ENCODE measurements around the gene IMPACT. TPM values are rescaled to one million over a fixed set of nuclear protein-coding genes. Genes with fewer than 3 reads are reported as not detected.

The IMPACT gene
- polyA plus RNA-seq, 4 donors = 45.7 to 76.4 (median 62.4) TPM

DNA sequence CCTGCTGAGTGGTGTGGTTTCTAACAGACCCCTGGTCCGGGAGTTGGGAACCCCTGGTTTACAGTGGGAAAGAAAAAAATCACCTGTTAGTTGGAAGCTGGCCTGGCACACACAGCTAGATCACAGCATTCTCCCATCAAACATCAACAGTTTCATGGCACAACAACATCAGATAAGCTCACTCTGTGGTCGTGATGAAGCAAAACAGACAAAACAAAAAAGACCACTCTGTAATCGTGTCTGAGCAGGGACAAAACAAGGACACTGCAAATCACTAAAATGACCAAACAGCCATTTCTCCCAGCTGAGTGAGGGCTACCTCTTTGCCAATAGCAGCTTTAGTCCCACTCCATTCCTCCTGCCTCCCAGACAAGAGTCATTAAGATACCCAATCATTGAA lies 9.0 kb upstream of the IMPACT start:
- no peak for DNase-seq (ENCODE audit: low read depth in 4 of 4, low spot score in 2 of 4)

DNA sequence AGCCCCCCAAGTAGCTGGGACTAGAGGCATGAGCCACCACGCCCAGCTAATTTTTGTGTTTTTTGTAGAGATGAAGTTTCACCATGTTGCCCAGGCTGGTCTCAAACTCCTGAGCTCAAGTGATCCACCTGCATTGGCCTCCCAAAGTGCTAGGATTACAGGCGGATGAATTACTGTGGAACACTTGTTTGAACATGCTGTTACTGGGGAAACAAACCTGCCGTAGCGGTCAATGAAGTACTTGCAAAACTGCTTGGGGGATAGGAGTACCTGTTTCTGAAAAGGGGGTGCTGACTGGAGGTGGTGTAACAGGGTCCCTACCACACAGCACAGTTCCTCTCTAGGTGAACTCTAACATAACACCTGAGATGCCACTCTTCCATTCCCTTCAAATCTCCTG lies 5.9 kb upstream of the IMPACT start:
- DNase-seq (ENCODE audit: low read depth in 4 of 4, low spot score in 2 of 4) = no peak

DNA sequence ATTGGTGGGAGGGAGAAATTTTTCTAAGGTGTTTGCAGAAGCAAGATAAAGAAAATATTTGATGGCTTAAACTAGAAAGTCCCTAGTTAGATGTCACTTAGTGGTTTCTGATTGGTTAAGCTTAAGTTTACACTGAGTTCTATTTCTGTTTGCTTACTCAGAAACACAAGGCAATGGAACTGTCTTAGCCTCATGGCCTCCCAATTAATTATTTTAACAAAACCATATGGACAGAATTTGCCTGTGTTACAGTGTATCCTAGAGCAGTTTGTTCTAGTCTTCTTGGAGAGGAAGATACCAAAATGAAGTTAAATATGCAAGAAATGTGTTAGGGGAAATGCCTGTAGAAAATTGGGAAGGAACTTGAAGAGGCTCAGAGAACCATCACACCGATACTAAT lies 4.6 kb upstream of the IMPACT start:
- DNase-seq (ENCODE audit: low read depth in 4 of 4, low spot score in 2 of 4) = no peak

DNA sequence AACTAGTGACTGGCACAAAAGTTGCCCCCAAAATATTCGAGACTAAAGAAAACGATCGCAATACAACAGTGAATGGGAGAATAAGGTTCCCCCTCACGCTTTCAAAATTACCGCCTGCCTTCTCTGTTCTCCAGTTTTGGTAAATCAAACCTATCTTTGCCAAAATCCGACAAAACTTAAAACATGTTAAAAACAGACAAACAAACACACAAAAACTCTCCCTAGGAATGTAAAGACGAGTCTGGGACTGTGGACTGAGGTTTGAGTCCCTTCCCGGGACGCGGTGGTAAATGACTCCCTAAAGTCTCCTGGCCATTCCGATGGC lies 435 bp upstream of the IMPACT start:
- DNase-seq (ENCODE audit: low read depth in 4 of 4, low spot score in 2 of 4) = no peak

DNA sequence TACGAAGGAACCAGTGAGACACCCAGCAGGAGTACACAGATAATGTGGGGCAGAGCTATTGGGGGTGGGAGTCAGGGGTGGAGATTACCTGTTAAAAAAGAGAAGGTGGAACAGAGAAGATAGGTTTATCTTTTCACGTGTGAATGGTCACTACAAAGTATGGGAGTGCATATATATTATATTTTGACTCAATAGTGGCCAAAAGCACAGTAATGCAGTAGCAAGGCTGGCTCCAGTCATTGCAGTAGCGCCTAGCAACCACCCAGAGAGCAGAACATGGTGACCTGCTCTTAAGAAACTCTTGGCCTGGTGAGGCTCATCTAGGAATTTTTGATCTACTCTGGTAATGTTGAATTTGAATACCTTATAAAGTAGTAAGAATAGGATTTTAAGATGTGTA lies 1.0 kb downstream of the IMPACT start:
- DNase-seq (ENCODE audit: low read depth in 4 of 4, low spot score in 2 of 4) = no peak

DNA sequence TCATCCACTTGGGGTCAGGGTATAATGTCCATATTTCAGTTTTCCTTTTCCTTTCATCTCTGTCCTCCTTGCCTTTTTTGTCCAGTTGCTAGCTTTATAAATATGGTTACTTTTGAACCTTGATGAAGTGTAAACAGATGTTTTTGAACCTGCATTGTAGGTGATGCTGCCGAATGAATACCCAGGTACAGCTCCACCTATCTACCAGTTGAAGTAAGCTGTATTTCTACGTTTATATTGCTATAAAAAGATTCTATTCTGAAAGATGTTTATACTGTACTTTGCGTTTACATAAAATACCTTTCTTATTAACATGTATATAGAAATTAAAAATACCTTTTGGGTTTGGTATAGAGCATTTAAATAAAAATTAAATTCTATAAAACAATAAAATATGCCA lies 2.2 kb downstream of the IMPACT start:
- DNase-seq (ENCODE audit: low read depth in 4 of 4, low spot score in 2 of 4) = no peak

DNA sequence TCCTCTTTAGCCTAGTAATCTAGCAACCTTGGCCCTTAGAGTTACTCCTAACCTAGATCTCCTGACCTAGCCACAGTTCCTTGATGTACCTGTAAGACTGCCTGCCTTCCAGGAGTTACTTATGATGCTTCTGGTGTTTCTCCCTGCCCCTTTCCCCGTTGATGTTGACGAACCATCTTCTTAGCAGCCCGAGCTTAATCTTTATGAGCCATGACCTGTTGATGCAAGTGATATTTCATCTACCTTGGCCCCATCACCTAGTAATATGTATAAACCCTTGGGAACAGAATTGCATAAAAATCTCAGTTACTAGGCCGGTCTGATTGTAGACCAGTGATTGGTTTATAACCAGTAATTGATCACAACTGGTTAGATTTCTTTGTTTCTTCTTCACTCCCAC lies 2.7 kb downstream of the IMPACT start:
- no peak for DNase-seq (ENCODE audit: low read depth in 4 of 4, low spot score in 2 of 4)

DNA sequence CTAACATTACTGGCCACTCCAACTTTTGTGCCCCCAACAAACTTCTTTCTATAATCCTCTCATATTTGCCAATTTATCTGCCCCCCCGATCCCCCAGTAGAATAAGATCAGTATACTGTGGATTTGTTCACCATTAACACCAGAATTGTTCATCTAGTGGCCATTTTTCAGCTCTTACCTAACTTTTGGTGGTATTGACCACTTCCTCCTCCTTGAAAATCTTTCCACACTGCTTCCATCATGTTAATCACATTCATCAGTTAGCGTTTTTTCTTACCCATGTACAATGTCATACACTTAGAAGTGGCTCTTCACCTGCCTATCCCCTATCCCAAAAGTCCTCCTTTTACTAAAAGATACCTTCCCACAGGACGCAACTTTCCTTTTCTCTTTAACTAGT lies 6.1 kb downstream of the IMPACT start:
- DNase-seq (ENCODE audit: low read depth in 4 of 4, low spot score in 2 of 4) = no peak

DNA sequence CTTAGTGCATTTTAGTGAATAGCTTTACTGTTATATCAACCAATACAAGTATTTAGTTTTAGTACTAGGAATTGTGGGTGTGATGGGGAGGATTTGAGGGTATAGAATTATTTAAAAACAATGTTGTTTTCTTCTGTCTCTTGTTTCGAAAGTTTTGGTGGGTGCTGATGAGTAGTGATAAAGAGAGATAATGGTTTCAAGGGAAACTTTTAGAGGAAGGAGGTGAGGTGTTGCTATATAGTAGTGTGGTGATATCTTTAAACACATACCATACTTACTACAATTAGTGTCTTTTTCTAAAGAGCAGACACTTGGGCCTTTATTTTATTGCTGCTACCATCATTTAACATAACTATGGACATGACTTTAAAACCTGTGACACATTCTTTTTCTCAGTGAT lies 10.5 kb downstream of the IMPACT start:
- no peak for DNase-seq (ENCODE audit: low read depth in 4 of 4, low spot score in 2 of 4)

DNA sequence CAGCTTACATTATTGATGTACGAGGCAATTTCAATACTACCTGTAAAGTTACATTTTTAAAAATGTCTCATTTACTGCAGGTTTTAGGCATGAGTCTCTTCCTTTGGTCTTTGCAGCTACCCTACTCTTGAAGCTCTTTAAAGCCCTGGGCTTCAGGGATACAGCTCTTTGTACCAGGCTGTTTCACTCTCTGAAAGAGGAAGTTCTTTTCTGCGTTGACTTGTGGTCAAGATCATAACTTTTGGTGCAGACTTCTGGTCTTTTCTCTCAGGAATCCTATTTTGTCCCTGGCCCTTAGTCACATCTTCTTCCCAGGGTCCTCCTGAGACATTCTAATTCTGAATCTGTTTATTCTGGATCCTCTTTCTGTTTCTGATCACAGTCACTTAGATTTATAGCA lies 17.4 kb downstream of the IMPACT start:
- DNase-seq (ENCODE audit: low read depth in 4 of 4, low spot score in 2 of 4) = no peak

DNA sequence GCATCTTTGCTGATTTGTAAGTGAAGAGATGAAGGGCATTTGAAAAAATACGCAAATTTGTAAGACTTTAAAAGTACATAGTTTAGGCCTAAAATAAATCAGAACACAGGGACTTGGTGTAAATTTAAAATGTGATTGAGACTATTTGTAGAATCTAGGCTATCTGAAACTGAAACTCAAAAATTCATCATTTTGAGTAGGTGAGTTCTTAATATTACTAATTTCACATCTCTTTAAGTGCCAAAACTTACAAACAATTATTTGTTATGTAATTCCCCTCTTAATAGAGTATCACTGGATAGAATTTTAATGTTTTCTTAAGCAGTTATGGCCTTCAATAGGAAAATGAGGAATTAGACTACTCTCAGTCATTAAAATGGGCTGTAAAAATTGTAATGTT lies 20.0 kb downstream of the IMPACT start:
- no peak for DNase-seq (ENCODE audit: low read depth in 4 of 4, low spot score in 2 of 4)

DNA sequence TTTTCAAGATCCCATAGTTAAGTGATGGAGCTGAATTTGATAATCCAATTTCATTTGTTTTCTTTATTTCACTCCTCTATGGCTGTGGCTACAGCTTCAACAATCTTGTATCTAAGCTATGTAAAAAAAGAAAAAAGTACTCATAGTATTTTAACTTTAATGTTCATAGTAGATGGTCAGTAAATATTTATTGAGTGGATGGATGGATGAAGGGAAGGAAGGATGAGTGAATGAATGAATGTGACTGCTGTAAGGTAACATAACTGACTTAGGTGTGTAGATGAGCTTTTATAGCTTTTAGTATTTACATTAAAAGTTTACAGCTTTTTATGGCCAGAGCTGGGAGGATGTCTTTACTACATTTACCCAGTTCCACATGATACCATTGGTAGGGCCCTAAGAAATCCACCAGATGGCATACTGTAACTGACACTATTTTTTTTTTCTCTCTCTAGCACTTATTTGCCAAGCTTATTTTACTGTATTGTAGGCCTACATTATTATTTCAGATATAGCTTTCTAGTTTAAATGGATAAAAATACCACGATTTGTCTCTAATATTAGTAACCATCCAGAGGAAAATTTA lies 20.6 kb downstream of the IMPACT start:
- DNase-seq (ENCODE audit: low read depth in 4 of 4, low spot score in 2 of 4) = no peak

DNA sequence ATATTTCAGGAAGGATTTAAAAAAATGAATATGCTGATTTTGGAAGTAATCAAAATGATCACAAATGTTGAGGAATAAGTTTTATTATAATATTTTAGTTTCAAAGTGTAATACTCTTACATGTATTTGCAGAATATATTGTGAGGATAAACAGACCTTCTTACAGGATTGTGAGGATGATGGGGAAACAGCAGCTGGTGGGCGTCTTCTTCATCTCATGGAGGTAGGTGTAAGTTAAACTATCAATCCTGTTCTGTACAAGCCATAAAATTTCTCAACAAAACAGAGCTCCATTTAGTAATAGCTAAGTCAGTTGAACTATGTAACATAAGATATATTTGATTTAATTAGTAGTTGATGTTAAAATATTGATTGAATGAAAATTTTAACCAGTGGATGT lies 21.5 kb downstream of the IMPACT start:
- DNase-seq (ENCODE audit: low read depth in 4 of 4, low spot score in 2 of 4) = no peak

DNA sequence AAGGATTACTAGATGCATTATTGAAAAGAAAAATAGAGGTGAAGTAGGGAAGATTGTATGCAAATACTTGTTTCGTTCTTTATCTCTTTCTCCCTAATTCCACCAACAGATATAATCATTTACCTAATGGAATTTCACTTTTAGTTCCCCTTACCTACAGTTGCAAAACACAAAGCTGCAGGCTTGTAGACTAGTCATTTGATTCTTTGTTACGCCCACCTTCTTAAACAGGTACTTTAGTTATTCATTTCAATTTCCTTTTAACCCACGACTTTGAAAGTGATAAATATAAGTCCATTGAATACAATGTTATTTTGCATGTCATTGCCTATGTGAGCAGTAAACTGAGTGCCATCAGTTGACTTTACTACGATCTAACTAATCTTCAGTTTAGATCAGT lies 30.1 kb downstream of the IMPACT start:
- DNase-seq (ENCODE audit: low read depth in 4 of 4, low spot score in 2 of 4) = no peak

DNA sequence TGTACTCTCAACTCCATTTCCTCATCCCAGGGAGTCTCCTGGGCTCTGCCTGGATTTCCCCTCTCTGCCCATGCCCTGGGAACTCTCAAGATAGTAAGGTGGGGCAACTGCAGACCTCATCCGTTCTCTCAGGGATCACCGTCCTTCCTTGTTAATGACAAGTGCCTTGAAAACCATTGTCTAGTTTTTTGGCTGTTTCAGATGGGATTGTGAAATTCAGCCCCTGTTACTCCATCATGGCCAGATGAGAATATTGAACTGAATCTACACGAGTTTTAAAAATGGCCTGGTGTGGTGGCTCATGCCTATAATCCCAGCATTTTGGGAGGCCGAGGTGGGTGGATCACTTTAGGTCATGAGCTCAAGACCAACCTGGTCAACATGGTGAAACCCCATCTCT lies 33.3 kb downstream of the IMPACT start:
- DNase-seq (ENCODE audit: low read depth in 4 of 4, low spot score in 2 of 4) = no peak

DNA sequence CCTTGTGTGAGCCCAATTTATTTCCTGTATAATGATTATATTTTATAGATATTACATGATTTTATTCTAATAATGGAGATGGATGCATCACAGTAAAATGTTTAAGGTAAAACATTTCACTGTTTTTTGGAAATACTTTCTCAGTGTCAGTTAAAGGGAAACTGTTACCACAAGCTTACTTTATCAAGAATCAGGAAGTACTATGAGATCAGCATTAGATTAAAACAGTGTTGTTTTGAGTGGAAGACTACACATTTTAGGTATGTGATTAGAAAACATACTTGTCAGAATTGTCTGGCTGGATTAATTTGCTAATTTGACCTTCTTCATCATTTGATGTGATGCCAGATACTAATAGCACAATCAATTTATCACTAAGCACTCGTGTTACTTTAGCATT lies 33.9 kb downstream of the IMPACT start, which contains the start of gene HRH4:
HRH4 (plus strand) TSS at position 250 of the 400 bp plus-strand sequence; CDS start at position 342, 92 bp downstream.
- no peak for DNase-seq (ENCODE audit: low read depth in 4 of 4, low spot score in 2 of 4)

DNA sequence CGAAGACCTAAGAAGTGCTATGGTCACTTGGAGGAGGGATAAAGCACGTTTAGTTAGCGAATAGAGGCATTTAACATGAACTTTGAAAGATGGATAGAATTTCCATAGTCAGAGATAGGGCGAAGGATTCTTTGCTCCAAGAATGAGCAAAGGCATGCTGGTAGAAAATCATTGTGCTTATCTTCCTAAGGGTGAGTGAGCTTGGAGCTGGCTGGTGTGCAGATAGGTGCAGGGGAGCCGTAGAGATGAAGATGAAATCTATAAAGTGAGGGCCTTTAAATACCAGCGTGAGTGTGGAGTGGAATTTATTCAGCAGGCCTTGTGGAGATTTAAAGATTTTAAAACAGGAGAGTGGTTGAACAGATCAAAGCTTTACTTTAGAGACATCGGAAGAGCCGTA lies 35.5 kb downstream of the IMPACT start:
- DNase-seq (ENCODE audit: low read depth in 4 of 4, low spot score in 2 of 4) = no peak

DNA sequence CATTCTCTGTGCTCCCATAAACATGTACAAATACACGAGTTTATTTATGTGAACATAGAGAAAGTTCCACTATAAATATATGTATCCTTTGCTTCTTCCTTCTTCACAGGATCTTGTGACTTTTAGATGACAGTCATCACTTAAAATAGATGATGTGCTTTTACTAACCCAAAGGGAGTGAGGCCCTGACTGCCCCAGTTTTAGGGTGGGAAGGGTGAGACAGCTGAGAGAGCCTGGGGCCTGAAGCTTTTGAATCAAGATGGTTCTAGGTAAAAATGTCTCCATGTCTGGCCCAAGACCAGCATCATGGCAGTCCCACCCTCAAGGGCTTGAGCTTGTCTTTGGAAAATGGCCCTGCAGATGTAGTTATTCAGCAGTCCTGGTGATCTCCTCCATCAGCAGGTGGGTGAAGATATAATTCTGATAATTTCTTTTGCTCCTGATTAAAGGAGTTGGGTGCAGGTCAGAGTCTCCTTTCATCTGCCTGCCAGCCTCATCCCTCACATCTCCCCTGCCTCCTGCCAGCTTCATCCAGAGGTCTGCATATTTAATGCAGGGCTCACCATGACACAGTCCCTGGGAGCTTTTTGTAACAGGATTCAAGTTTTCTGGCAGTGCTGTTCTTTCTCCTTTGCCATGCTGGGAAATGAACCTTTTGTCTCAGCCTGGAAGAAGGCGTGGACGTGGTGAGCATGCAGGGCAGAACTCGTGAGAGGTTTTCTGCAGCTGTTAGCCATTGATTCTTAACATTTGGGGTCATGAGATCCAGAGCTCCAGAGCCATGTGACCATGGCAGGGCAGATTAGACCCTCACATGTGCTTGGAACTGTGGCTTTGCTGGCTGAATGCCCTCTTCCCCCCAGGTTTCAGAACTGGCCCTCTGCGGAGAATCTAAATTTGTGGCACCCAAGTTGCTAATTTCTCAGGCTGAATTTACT lies 36.6 kb downstream of the IMPACT start:
- DNase-seq (ENCODE audit: low read depth in 4 of 4, low spot score in 2 of 4) = no peak

DNA sequence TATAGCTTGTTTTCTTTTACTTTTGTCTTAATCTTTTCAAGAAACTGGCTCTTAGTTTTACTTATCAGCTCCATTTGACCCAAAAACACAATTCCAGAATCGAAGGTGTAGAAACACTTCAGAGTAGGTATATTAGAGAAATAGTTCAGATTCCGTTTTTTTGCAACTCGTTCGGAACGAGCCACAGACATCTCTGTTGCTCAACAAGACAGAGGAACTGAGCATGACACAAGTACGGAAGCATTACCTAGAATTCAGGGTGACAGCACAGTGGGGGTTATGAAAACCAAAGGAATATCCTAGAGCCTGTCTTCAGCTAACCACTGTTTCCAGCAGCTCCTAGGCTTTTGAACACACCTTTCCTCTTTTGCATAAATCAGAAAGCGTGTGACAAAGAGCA lies 39.0 kb downstream of the IMPACT start:
- DNase-seq (ENCODE audit: low read depth in 4 of 4, low spot score in 2 of 4) = no peak

DNA sequence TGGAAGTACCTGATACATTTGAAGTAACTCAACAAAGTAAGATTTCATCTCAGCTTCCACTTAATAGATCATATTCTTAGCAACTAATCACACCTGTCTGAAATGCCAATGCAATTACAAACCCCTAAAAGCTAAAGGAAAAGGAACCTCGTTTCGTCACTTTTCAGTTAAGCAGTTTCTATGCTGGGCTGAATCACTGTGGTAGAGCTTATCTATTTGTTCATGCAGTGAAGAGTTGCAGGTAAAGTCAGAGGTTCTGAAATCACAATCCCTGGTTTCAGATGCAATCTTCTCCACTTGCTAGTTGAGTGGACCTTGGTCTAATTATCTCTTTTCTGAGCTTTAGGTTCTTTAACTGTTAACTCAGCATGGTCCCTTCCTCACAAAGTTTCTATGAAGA lies 40.3 kb downstream of the IMPACT start:
- DNase-seq (ENCODE audit: low read depth in 4 of 4, low spot score in 2 of 4) = no peak

DNA sequence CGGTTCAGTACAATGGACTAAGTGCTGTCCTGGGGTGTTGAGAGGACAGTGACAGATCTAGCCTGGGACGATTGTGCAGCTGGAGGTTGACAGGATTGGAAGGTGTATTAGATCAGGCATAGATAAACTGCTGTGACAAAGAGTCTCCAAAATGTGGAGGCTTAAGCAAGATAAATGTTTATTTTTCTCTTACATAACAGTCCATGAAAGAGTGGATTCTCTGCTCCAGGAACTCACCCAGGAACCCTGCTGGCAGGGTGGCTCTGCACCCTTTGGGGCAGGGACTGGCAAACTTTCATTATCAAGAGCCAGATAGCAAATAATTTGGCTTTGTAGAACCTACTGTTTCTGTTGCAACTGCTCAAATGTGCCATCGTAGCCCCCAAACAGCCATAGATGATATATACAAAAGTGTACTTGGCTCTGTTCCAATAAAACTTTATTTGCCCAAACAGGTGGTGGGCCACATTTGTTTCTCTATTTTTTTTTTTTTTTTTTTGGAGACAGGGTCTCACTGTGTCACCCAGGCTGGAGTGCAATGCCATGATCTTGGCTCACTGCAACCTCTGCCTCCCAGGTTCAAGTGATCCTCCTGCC lies 43.6 kb downstream of the IMPACT start:
- DNase-seq (ENCODE audit: low read depth in 4 of 4, low spot score in 2 of 4) = no peak

DNA sequence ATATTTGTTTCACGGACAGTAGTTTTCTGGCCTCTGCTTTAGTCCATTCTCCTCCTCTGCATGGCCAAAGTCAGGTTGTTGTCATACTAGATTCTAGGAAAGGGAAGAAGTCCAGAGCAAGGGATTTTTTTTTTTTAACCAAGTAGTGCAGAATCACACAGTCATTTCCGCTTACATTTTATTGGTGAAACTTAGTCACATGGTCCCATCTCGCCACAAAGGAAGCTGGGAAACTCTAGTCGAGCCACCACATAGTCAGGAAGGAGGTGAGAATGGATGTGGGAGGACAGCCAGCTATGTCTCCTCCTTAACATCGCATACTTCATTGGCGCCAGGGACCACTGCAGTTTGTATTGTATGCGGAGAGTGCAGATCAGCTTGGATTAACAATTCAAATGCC lies 44.3 kb downstream of the IMPACT start:
- DNase-seq (ENCODE audit: low read depth in 4 of 4, low spot score in 2 of 4) = no peak
